ENCODE measurements around the gene RASSF3. TPM values are rescaled to one million over a fixed set of nuclear protein-coding genes. Genes with fewer than 3 reads are reported as not detected.
"Not testable (repeated sequence)": the region's sequence is repeated elsewhere in the genome, so short reads cannot be mapped to it uniquely, and the experiment has no call there.

Gene RASSF3
- polyA plus RNA-seq, 1 donor from 2014 or later: 0.06 TPM

GRCh38 chr12:64624035-64624434 is 13.7 kb downstream of the RASSF3 start:
- no peak overlapping the region for H2AFZ ChIP-seq (ENCODE audit: low read depth, low read length)
- H3K79me2 ChIP-seq (replicated peaks; ENCODE audit: insufficient read depth, low read length): peaks cover 3% of the 10 kb centered on the region
- no peak overlapping the region for H3K4me3 ChIP-seq (ENCODE audit: low read length)
- no peaks in the 10 kb centered on the region for H3K9me2 ChIP-seq (ENCODE audit: insufficient read depth, low read length)
- H3K36me3 ChIP-seq (ENCODE audit: insufficient read depth, low read length): no peaks in the 10 kb centered on the region
- H3K4me2 ChIP-seq (ENCODE audit: low read length): no peak overlapping the region
- TF ChIP-seq SMC3 (conservative IDR thresholded peaks at IDR 0.05; ENCODE audit: poor library complexity) (no peak), MXI1 (conservative IDR thresholded peaks at IDR 0.05; ENCODE audit: poor library complexity, severe bottlenecking) (no peak)
- H3F3A ChIP-seq (ENCODE audit: insufficient read depth, low read length, poor library complexity, severe bottlenecking): no peaks in the 10 kb centered on the region
- no peaks in the 10 kb centered on the region for H4K20me1 ChIP-seq (ENCODE audit: insufficient read depth)
- H3K9ac ChIP-seq (ENCODE audit: low read length): no peak overlapping the region
- H3K27me3 ChIP-seq (ENCODE audit: insufficient read depth, low read depth, low read length): no peaks in the 10 kb centered on the region
- H3K27ac ChIP-seq (ENCODE audit: low read length): no peak overlapping the region
- H3K9me3 ChIP-seq (ENCODE audit: low read length): no peaks in the 10 kb centered on the region

GRCh38 chr12:64625243-64626077 is 15.2 kb downstream of the RASSF3 start:
- Histone ChIP-seq H3K4me3 (ENCODE audit: low read length) (no peak overlapping the region), H3K9ac (ENCODE audit: low read length) (no peak overlapping the region), H3K9me3 (ENCODE audit: low read length) (no peaks in the 10 kb centered on the region), H4K20me1 (ENCODE audit: insufficient read depth) (no peaks in the 10 kb centered on the region), H3K9me2 (ENCODE audit: insufficient read depth, low read length) (no peaks in the 10 kb centered on the region), H3K27ac (ENCODE audit: low read length) (no peak overlapping the region), H3K4me2 (ENCODE audit: low read length) (no peak overlapping the region), H2AFZ (ENCODE audit: low read depth, low read length) (no peak overlapping the region), H3K27me3 (ENCODE audit: insufficient read depth, low read depth, low read length) (no peaks in the 10 kb centered on the region), H3K36me3 (ENCODE audit: insufficient read depth, low read length) (no peaks in the 10 kb centered on the region), H3K79me2 (replicated peaks; ENCODE audit: insufficient read depth, low read length) (no peaks in the 10 kb centered on the region), H3F3A (ENCODE audit: insufficient read depth, low read length, poor library complexity, severe bottlenecking) (no peaks in the 10 kb centered on the region)
- TF ChIP-seq EP300 (conservative IDR thresholded peaks at IDR 0.05; ENCODE audit: poor library complexity, severe bottlenecking) (no peak), EZH2 (IDR thresholded peaks at IDR 0.05; ENCODE audit: borderline replicate concordance, insufficient read depth, low read length, poor library complexity, severe bottlenecking) (no peak), TAF1 (IDR thresholded peaks at IDR 0.05; ENCODE audit: low read depth) (no peak), MXI1 (conservative IDR thresholded peaks at IDR 0.05; ENCODE audit: poor library complexity, severe bottlenecking) (no peak), SMC3 (conservative IDR thresholded peaks at IDR 0.05; ENCODE audit: poor library complexity) (no peak), REST (IDR thresholded peaks at IDR 0.05; ENCODE audit: borderline replicate concordance) (no peak), POLR2AphosphoS5 (IDR thresholded peaks at IDR 0.05) (no peak), CTCF (IDR thresholded peaks at IDR 0.05; ENCODE audit: poor library complexity, severe bottlenecking) (no peak), RAD21 (conservative IDR thresholded peaks at IDR 0.05) (no peak)

GRCh38 chr12:64626588-64626987 is 16.3 kb downstream of the RASSF3 start:
- H3K36me3 ChIP-seq (ENCODE audit: insufficient read depth, low read length); H3K9me3 ChIP-seq (ENCODE audit: low read length); H3K9ac ChIP-seq (ENCODE audit: low read length); H3K79me2 ChIP-seq (replicated peaks; ENCODE audit: insufficient read depth, low read length); H3K4me3 ChIP-seq (ENCODE audit: low read length); H3K27ac ChIP-seq (ENCODE audit: low read length); H3K9me2 ChIP-seq (ENCODE audit: insufficient read depth, low read length); H3K4me2 ChIP-seq (ENCODE audit: low read length); H4K20me1 ChIP-seq (ENCODE audit: insufficient read depth); H3F3A ChIP-seq (ENCODE audit: insufficient read depth, low read length, poor library complexity, severe bottlenecking); H3K27me3 ChIP-seq (ENCODE audit: insufficient read depth, low read depth, low read length); H2AFZ ChIP-seq (ENCODE audit: low read depth, low read length): not testable (repeated sequence)

All from neural cell (in vitro differentiated cells).